GM12892 (cell line): ENCODE results near the gene PCYT2.

Experiments used
- POLR2A ChIP-seq: IDR thresholded peaks from 2 replicates; pipeline ENCODE4 v1.6.1; 2011; ENCODE audit warnings: low read depth, low read length, control low read depth
- POLR2AphosphoS5 ChIP-seq: IDR thresholded peaks from 2 replicates; pipeline ENCODE4 v1.6.1; 2011; ENCODE audit warnings: low read depth, low read length, control low read depth
- TAF1 ChIP-seq: IDR thresholded peaks from 2 replicates; pipeline ENCODE4 v1.6.1; 2011; ENCODE audit warnings: low read depth, mild to moderate bottlenecking, control low read depth, low read length, borderline replicate concordance

DNA sequence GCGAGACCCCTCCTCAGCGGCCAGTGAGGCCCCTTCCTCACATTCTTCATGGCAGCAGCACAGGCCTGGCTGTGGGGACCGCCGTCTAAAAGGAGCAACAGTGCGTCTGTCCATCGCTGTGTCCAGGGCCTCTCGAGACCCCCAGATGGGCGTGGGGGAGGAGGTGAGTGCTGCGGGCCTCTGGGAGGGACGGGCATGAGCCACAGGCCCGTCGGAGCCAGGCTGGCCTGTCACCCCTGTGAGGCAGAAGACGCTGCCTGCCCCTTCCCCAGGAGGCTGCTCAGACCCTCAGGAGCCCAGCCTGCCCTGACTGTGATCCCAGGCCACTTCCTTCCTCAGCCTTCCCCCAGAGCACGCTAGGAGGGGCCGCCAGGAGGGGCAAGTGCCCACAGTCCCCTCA lies 28.0 kb upstream of the PCYT2 start:
- TF ChIP-seq TAF1 (no peak), POLR2A (no peak), POLR2AphosphoS5 (no peak)
